HCT116 (cell line): ENCODE results near the gene POU3F2. TPM values are rescaled to one million over a fixed set of nuclear protein-coding genes. Genes with fewer than 3 reads are reported as not detected.

ENCODE experiments used
- ATAC-seq: fragments of 200-7000 bp; cut with Tn5 transposase; 2 replicates; pipeline ENCODE4 v1.9.1; 2020; ENCODE audit warnings: mild to moderate bottlenecking, moderate library complexity
- BruUV-seq: library from RNA; stranded (reverse); fragments of 400-500 nt; replicated peaks from 2 replicates; lab custom pipeline; 2021; lab: Mats Ljungman, UMichigan
- CTCF ChIA-PET: fragments of 300-600 bp; sonication (Branson Sonifier 250); formaldehyde crosslinking; loops from one replicate; lab custom pipeline; 2021; ENCODE audit warnings: antibody characterized with exemption; lab: Charles Lee
- POLR2A ChIA-PET: fragments of 300-600, 350-600 bp; sonication (Branson Sonifier 250); formaldehyde crosslinking; loops from one replicate; lab custom pipeline; 2021; ENCODE audit warnings: antibody characterized with exemption; lab: Charles Lee
- RAD21 ChIA-PET, 2 experiments: fragments of 300-600 bp; sonication (Branson Sonifier 250); formaldehyde crosslinking; loops; one replicate each; lab custom pipeline; 2023; ENCODE audit warnings: low total read pairs in 2 of 2; ENCODE audit not compliant: uncharacterized antibody in 2 of 2, unreplicated experiment in 2 of 2, low non-redundant PET in 1 of 2; lab: Charles Lee
- DNase-seq: peaks from one replicate; pipeline ENCODE4 v3.0.0-alpha.2; 2010; ENCODE audit warnings: low read depth, low spot score
- H2AFZ ChIP-seq: fragments of 200-600 bp; shearing (Covaris generic), sonication (generic); 2 replicates; pipeline ENCODE4 v1.6.1; 2017; ENCODE audit warnings: low read depth, mixed run types, mixed read lengths, antibody characterized with exemption, low read length; ENCODE audit not compliant: poor library complexity, severe bottlenecking
- H3K27ac ChIP-seq: 2 replicates; pipeline ENCODE4 v1.5.1; 2012; ENCODE audit warnings: low read depth, low read length
- H3K27me3 ChIP-seq: fragments of 200-600 bp; sonication (generic); 2 replicates; pipeline ENCODE4 v1.6.1; 2016; ENCODE audit warnings: mixed run types, low read length, mixed read lengths; ENCODE audit not compliant: insufficient read depth
- H3K36me3 ChIP-seq, 2 experiments: fragments of 200-500 bp in 1 of 2; fragments of 200-600 bp in 1 of 2; sonication (Bioruptor generic) in 1 of 2; sonication (generic) in 1 of 2; 2 replicates each; pipeline versions ENCODE4 v1.5.1 to v1.6.1; 2014 to 2016; ENCODE audit warnings: low read length in 2 of 2, inconsistent platforms in 1 of 2, mixed read lengths in 1 of 2, mixed run types in 1 of 2; ENCODE audit not compliant: insufficient read depth in 2 of 2, control insufficient read depth in 1 of 2
- H3K4me1 ChIP-seq, 2 experiments: fragments of 200-600 bp in 1 of 2; sonication (generic) in 1 of 2; 2 replicates each; pipeline versions ENCODE4 v1.5.1 to v1.6.1; 2012 to 2017; ENCODE audit warnings: low read length in 2 of 2, inconsistent platforms in 1 of 2, mild to moderate bottlenecking in 1 of 2, mixed read lengths in 1 of 2, mixed run types in 1 of 2, moderate library complexity in 1 of 2; ENCODE audit not compliant: insufficient read depth in 2 of 2, control insufficient read depth in 1 of 2
- H3K4me2 ChIP-seq: fragments of 200-600 bp; sonication (generic); 2 replicates; pipeline ENCODE4 v1.6.1; 2017; ENCODE audit warnings: mixed run types, low read length, mixed read lengths
- H3K4me3 ChIP-seq, 2 experiments: fragments of 200-600 bp in 1 of 2; sonication (generic) in 1 of 2; replicated peaks in 1 of 2; 2 replicates each; pipeline ENCODE4 v1.5.1; 2011 to 2016; ENCODE audit warnings: low read length in 2 of 2, control low read depth in 1 of 2, low read depth in 1 of 2, mild to moderate bottlenecking in 1 of 2, mixed read lengths in 1 of 2, mixed run types in 1 of 2
- H3K79me2 ChIP-seq: fragments of 200-600 bp; sonication (generic); 2 replicates; pipeline ENCODE4 v1.6.1; 2017; ENCODE audit warnings: mild to moderate bottlenecking, mixed run types, low read length, moderate library complexity, mixed read lengths; ENCODE audit not compliant: insufficient read depth
- H3K9ac ChIP-seq: fragments of 200-600 bp; sonication (generic); 2 replicates; pipeline ENCODE4 v1.6.1; 2016; ENCODE audit warnings: low read length, mixed read lengths
- H3K9me2 ChIP-seq: fragments of 200-600 bp; sonication (generic), shearing (Covaris generic); 2 replicates; pipeline ENCODE4 v1.6.1; 2017; ENCODE audit warnings: mixed run types, mild to moderate bottlenecking, moderate library complexity; ENCODE audit not compliant: insufficient read depth
- H3K9me3 ChIP-seq, 2 experiments: fragments of 200-500 bp in 1 of 2; fragments of 200-600 bp in 1 of 2; sonication (Bioruptor generic) in 1 of 2; sonication (generic) in 1 of 2; 2 replicates each; pipeline ENCODE4 v1.6.1; 2014 to 2017; ENCODE audit warnings: low read length in 2 of 2, mixed read lengths in 2 of 2, inconsistent platforms in 1 of 2, low read depth in 1 of 2, mild to moderate bottlenecking in 1 of 2, mixed run types in 1 of 2, moderate library complexity in 1 of 2; ENCODE audit not compliant: control insufficient read depth in 1 of 2, insufficient read depth in 1 of 2
- H4K20me1 ChIP-seq: fragments of 200-600 bp; sonication (generic), shearing (Covaris generic); 2 replicates; pipeline ENCODE4 v1.6.1; 2017; ENCODE audit warnings: mixed run types, mild to moderate bottlenecking, moderate library complexity; ENCODE audit not compliant: insufficient read depth
- ATF3 ChIP-seq: IDR thresholded peaks from 2 replicates; pipeline ENCODE4 v1.6.1; 2012
- CBX3 ChIP-seq: IDR thresholded peaks from 2 replicates; pipeline ENCODE4 v1.6.1; 2012; ENCODE audit warnings: low read depth
- CEBPB ChIP-seq: IDR thresholded peaks from 2 replicates; pipeline ENCODE4 v1.6.1; 2012; ENCODE audit warnings: low read depth
- ELF1 ChIP-seq: IDR thresholded peaks from 2 replicates; pipeline ENCODE4 v1.6.1; 2012; ENCODE audit warnings: low read depth, borderline replicate concordance
- EZH2 ChIP-seq: fragments of 200-600 bp; sonication (generic); IDR thresholded peaks from 2 replicates; pipeline ENCODE4 v1.6.1; 2017; ENCODE audit warnings: antibody characterized with exemption, mixed run types
- EZH2phosphoT487 ChIP-seq: fragments of 200-600 bp; IDR thresholded peaks from 2 replicates; pipeline ENCODE4 v1.6.1; 2018; ENCODE audit warnings: antibody characterized with exemption, borderline replicate concordance
- POLR2AphosphoS5 ChIP-seq: IDR thresholded peaks from 2 replicates; pipeline ENCODE4 v1.6.1; 2011; ENCODE audit warnings: mild to moderate bottlenecking, low read depth, low read length, moderate library complexity
- RAD21 ChIP-seq: IDR thresholded peaks from 2 replicates; pipeline ENCODE4 v1.6.1; 2012; ENCODE audit warnings: low read depth, mild to moderate bottlenecking
- SP1 ChIP-seq: IDR thresholded peaks from 2 replicates; pipeline ENCODE4 v1.6.1; 2012; ENCODE audit warnings: low read depth
- SRF ChIP-seq: IDR thresholded peaks from 2 replicates; pipeline ENCODE4 v1.6.1; 2012; ENCODE audit warnings: low read depth
- TCF7L2 ChIP-seq: IDR thresholded peaks from 2 replicates; pipeline ENCODE4 v1.7.0; 2011; ENCODE audit warnings: borderline replicate concordance, inconsistent platforms; ENCODE audit not compliant: insufficient read depth, insufficient read length; ENCODE audit errors: extremely low read depth
- ZBTB33 ChIP-seq: IDR thresholded peaks from 2 replicates; pipeline ENCODE4 v1.6.1; 2011; ENCODE audit warnings: mild to moderate bottlenecking, low read length, moderate library complexity; ENCODE audit not compliant: insufficient replicate concordance; ENCODE audit errors: extremely low read depth
- ZFX ChIP-seq: fragments of 450-650 bp; IDR thresholded peaks from 2 replicates; pipeline ENCODE4 v1.6.1; 2017
- intact Hi-C: fragments of 100-400 bp; cut with micrococcal nuclease; formaldehyde crosslinking; loops from 2 replicates; pipeline ENCODE4 v1.10.0; 2022
- total RNA-seq: library from RNA; stranded (reverse); gene quantifications from one replicate; pipeline ENCODE4 v1.2.1, GENCODE V29; 2021; ENCODE audit not compliant: unreplicated experiment

POU3F2 gene
- total RNA-seq, 1 experiment from 2014 or later = not detected

GRCh38 chr6:98842342-98843180 is 8.2 kb downstream of the POU3F2 start:
- Histone ChIP-seq H2AFZ (no peak overlapping the region), H3K9ac (no peak overlapping the region), H3K4me3 (no peak overlapping the region), H3K4me1 (no peaks in the 10 kb centered on the region), H3K9me3 (no peaks in the 10 kb centered on the region), H3K4me2 (no peak overlapping the region), H3K27me3 (peaks cover 10% of the 10 kb centered on the region; the same call in 1 of the 2 replicates), H3K36me3 (no peaks in the 10 kb centered on the region), H3K9me2 (no peaks in the 10 kb centered on the region)
- ChIA-PET CTCF (no interaction called here), POLR2A (no interaction called here)
- no peak for DNase-seq
- BruUV-seq = no TSS peak
- no peak for ATAC-seq
- TF ChIP-seq ATF3 (no peak), TCF7L2 (no peak), ZFX (no peak), CEBPB (no peak), RAD21 (no peak), EZH2 (no peak), SRF (no peak), ZBTB33 (no peak), EZH2phosphoT487 (no peak), ELF1 (no peak), POLR2AphosphoS5 (no peak), CBX3 (no peak), SP1 (no peak)
- TF ChIP-seq, all 23 proteins: peak for 0
- H3K79me2 ChIP-seq = no peaks in the 10 kb centered on the region
- no peak overlapping the region for H3K27ac ChIP-seq
- H4K20me1 ChIP-seq = no peaks in the 10 kb centered on the region
- RAD21 ChIA-PET = no interaction called here
- intact Hi-C loops = loop anchor here (5.0 to 10.0 kb wide), 2 partner anchors 785 to 1658 kb away; no protein-coding TSS in a partner anchor
